ENCODE measurements around the gene TOLLIP.

GRCh38 chr11:1285876-1286275 lies 23.6 kb downstream of the TOLLIP start:
- TF ChIP-seq POLR2A (IDR thresholded peaks at IDR 0.05) (no peak), CTCF (IDR thresholded peaks at IDR 0.05) (no peak)

All from right lobe of liver (tissue), 4 donors.